ENCODE measurements around the gene CCNY. TPM values are rescaled to one million over a fixed set of nuclear protein-coding genes. Genes with fewer than 3 reads are reported as not detected.
A peak's percentile ranks its signal among the peaks of the same experiment; 100 is the strongest.

CCNY gene
- total and polyA plus RNA-seq, 2 of the 4 experiments (the other 2 are of a cell fraction) = 38.0 to 131 TPM

GRCh38 chr10:35300063-35300699, 36.1 kb upstream of the CCNY start:
- H3K9ac ChIP-seq (ENCODE audit: low read depth, low read length) = no peak overlapping the region
- POLR2A ChIA-PET (ENCODE audit: unreplicated experiment) = no interaction called here
- no peak overlapping the region for H3K4me3 ChIP-seq (ENCODE audit: insufficient read depth, low read depth, low read length)
- BruUV-seq (replicated peaks) = no TSS peak
- H3K14ac ChIP-seq (replicated peaks; ENCODE audit: low read depth, low read length) = peak overlapping the region; percentile 41; the same call in 1 of the 2 replicates
- no peak overlapping the region for H2BK5ac ChIP-seq (ENCODE audit: low read depth, low read length, poor library complexity, severe bottlenecking)
- no peak overlapping the region for H3K4ac ChIP-seq (ENCODE audit: low read depth, low read length)
- TF ChIP-seq BHLHE40 (IDR thresholded peaks at IDR 0.05; ENCODE audit: low read depth, low read length) = no peak
- TF ChIP-seq MXI1 (IDR thresholded peaks at IDR 0.05; ENCODE audit: borderline replicate concordance, low read depth, low read length) = no peak
- TF ChIP-seq POLR2A (IDR thresholded peaks at IDR 0.05; ENCODE audit: low read depth, low read length) = no peak
- TF ChIP-seq CHD1 (IDR thresholded peaks at IDR 0.05; ENCODE audit: low read depth, low read length) = no peak
- TF ChIP-seq USF2 (IDR thresholded peaks at IDR 0.05; ENCODE audit: low read depth, low read length) = no peak
- TF ChIP-seq NFE2L2 (IDR thresholded peaks at IDR 0.05; ENCODE audit: low read depth, low read length) = no peak
- TF ChIP-seq RCOR1 (IDR thresholded peaks at IDR 0.05; ENCODE audit: insufficient replicate concordance, low read length) = no peak
- no peak for TF ChIP-seq FOS (IDR thresholded peaks at IDR 0.05; ENCODE audit: low read depth, low read length)
- no peak overlapping the region for H3K4me2 ChIP-seq (ENCODE audit: low read depth, low read length)
- H2AFZ ChIP-seq (replicated peaks; ENCODE audit: low read length, poor library complexity) = peak overlapping the region; percentile 62
- no peak overlapping the region for H4K8ac ChIP-seq (ENCODE audit: low read depth in 2 of 2, low read length in 2 of 2)
- H2BK120ac ChIP-seq (ENCODE audit: low read depth, low read length) = peak overlapping the region; percentile 39; the same call in 1 of the 2 replicates
- H3K27me3 ChIP-seq (ENCODE audit: control insufficient read depth, insufficient read depth, low read length) = no peaks in the 10 kb centered on the region
- H3K27ac ChIP-seq (ENCODE audit: insufficient read depth, low read length) = no peak overlapping the region; the same call in 1 of the 2 replicates
- H3K36me3 ChIP-seq (ENCODE audit: control insufficient read depth, insufficient read depth, low read length) = no peaks in the 10 kb centered on the region
- DNase-seq = peak; percentile 43
- WGBS, 2 experiments (ENCODE audit: extremely low coverage in 2 of 2, insufficient read length in 1 of 2) = 91% methylated on average over 5 of the region's 11 CpGs; no CpG with 5 or more reads in 1 of the 2 experiments
- intact Hi-C loops (cut with micrococcal nuclease) (no loop called here), in situ Hi-C loops (cut with MboI; ENCODE audit: low sequenced_read_pairs) (no loop called here), dilution Hi-C loops (cut with HindIII; ENCODE audit: low sequenced_read_pairs, unreplicated experiment) (no loop called here)
- CTCF ChIA-PET = no interaction called here
- no peak overlapping the region for H3K56ac ChIP-seq (ENCODE audit: extremely low read depth, insufficient read depth, low read length)
- no peak overlapping the region for H2BK15ac ChIP-seq (ENCODE audit: low read depth, low read length)
- H3K9me3 ChIP-seq (ENCODE audit: control insufficient read depth, insufficient read depth, low read length) = no peaks in the 10 kb centered on the region
- no peak overlapping the region for H2AK9ac ChIP-seq (replicated peaks; ENCODE audit: low read depth, low read length, poor library complexity)
- H3K79me1 ChIP-seq (ENCODE audit: low read depth in 1 of 2, low read length in 2 of 2) = no peaks in the 10 kb centered on the region
- no peaks in the 10 kb centered on the region for H4K20me1 ChIP-seq (ENCODE audit: insufficient read depth, low read length)
- peak; percentile 61 for ATAC-seq (ENCODE audit: low read depth)
- no peak overlapping the region for H3K23ac ChIP-seq (ENCODE audit: low read depth, low read length)
- no peak overlapping the region for H4K5ac ChIP-seq (ENCODE audit: low read depth, low read length)
- no peak overlapping the region for H4K91ac ChIP-seq (ENCODE audit: insufficient read depth, low read depth, low read length)
- peaks cover 4% of the 10 kb centered on the region; the same call in 1 of the 2 replicates for H3K9me1 ChIP-seq (ENCODE audit: insufficient read depth, low read length)
- no peak overlapping the region for H3K18ac ChIP-seq (ENCODE audit: low read depth, low read length)
- H3K4me1 ChIP-seq (ENCODE audit: control insufficient read depth, insufficient read depth, low read length) = peaks cover 2% of the 10 kb centered on the region; the same call in 1 of the 2 replicates
- no peak overlapping the region for H2AK5ac ChIP-seq (ENCODE audit: low read depth, low read length)
- H2BK20ac ChIP-seq (ENCODE audit: low read depth, low read length) = peak overlapping the region; percentile 7; the same call in 1 of the 2 replicates
